Measurements from ENCODE around the gene SLAMF9.
"Not testable (repeated sequence)": the region's sequence is repeated elsewhere in the genome, so short reads cannot be mapped to it uniquely, and the experiment has no call there.

The SLAMF9 gene

GRCh38 chr1:159920651-159921050, 33.4 kb downstream of the SLAMF9 start:
- no peak for DNase-seq (ENCODE audit: low spot score)

GRCh38 chr1:159920202-159920601, 33.8 kb downstream of the SLAMF9 start:
- no peak for DNase-seq (ENCODE audit: low spot score)

DNA sequence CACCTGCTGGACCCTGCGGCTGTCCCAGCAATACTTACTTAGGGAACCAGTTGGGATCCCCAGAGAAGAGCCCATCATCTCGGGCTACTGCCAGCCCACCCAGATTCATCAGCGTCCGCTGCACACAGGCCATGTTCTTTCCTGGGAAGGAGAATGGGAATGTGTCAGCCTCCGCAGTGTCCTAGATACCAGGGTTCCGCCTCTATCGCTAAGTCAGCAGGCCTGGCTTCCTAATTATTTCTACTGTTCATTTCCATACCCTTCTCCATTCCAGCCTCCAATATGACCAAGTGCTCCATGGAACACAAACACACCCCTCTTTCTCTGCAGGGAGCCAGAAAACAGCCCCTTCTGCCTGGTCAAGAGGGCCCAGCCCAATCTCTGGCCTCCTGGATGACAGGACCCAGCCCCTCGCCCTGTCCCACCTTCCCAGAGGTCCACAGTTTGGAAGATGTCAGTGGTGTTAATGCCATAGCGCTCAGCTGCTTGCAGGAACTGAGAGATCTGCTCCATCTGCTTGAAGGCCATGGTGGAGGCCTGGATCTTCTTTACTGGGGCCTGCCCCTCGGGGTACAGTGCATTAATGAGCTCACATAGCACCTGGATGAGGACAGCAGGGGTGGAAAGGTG, 34.7 kb downstream of the SLAMF9 start:
- DNase-seq (ENCODE audit: low spot score) = no peak

- DNase-seq (ENCODE audit: low spot score) = no peak
These were observed 35.5 kb downstream of the SLAMF9 start for GRCh38 chr1:159918352-159919200.

GRCh38 chr1:159917533-159918351, 36.3 kb downstream of the SLAMF9 start:
- DNase-seq (ENCODE audit: low spot score) = no peak

- DNase-seq (ENCODE audit: low spot score) = peak; percentile 38
These were observed 37.6 kb downstream of the SLAMF9 start for GRCh38 chr1:159916242-159917051.

DNA sequence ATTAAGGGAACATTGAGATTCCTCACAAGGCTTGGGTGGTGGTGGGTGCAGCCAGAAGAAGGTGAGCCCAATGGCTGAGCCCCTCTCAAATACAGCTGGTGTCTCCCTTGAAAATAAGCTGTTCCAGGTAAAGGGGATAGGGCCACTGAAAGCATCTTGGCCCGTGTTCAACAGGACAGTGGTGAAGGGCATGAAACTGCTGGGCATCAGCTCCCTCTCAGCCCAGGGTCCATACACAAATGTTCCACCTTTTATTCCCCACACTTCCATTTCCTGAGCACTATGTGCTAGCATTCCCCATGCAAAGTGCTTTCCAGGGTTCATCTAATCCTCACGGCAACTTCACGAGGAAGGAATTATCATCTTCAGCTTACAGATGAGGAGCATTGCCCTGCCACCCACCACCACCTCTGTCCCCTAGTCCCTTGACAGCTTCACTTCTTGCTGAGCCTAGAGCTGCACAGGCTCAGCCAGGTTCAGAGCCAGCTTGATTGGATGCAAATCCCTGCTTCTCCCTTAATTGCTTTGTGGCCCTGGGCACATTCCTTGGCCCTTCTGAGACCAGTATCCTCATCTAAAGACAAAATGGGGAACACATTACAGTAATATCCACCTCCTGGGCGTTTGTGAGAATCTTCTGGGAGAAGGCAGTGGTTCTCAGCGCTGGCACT, 38.3 kb downstream of the SLAMF9 start:
- no peak for DNase-seq (ENCODE audit: low spot score)

DNA sequence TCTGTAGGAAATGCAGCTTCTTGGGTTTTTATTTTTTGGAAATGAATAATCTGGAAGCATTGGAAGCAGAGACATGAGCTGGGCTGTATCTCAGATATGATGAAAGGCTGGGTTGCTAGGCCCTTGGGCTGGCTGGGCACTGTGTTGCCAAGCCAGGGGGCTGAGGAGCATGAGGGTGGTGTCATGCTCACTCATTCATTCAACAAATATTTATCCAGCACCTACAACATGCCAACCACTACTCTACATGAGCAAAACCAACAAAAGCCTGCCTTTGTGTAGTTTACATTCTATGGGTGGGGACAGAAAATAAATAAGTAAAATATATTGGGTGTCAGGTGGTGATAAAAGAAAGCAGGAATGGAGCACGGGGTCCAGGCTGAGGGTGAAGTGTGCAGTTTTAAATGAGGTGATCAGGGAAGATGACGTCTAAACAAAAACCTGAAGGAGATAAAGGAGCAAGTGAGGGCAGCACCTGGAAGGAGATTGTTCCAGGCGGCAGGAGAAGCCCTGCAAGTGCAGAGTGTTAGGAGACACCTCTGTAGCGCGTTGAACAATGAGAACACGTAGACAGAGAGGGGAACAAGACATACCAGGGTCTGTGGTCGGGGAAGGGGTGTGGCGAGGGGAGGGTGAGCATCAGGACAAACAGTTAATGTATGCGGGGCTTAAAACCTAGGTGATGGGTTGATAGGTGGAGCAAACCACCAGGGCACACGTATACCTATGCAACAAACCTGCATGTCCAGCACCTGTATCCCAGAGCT, 39.6 kb downstream of the SLAMF9 start:
- DNase-seq (ENCODE audit: low spot score) = no peak

GRCh38 chr1:159913451-159914192, 40.4 kb downstream of the SLAMF9 start:
- no peak for DNase-seq (ENCODE audit: low spot score)

- DNase-seq (ENCODE audit: low spot score) = no peak
These were observed 42.5 kb downstream of the SLAMF9 start for GRCh38 chr1:159911326-159912070.

DNA sequence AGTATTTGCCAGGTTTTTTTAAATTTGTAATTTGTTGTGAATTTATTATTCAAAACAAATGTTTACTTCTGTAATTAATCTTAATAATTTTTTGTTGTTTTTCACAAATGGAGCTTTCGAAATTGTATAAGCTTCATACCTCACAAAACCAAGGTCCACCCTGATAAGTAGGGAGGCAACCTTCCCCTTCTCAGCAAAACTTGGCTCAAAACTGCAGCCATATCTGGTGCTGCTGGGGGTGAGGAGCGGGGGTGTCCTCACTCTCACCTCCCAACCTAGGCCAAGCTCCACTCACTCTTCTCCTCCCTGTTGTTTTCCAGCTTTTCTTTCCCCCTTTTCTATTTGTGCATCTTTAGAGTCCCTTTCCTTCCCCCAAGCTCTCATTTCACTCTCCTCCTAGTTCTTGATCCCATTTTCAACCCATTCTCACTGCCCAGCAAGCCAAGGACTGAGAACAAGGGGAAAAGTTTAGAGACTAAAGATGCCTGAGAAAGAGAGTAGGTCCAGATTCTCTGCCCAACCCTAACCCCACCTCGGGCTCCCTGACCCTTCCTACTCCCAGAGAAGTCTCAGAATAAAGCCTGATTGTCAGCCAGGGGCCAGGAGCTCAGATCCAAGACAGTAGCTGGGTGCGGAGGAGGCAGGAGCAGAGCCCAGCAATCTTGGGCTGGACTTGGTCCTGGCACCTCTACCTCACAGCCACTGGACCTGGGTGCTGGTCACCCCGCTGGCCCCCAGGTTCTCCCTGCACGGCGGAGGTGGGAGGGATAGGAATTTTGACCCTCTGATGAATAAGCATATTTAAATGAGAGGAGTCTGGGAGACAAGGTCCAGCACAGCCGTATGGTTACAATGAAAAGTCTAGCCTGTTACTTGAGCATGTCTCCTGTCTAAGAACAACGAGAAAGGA, 45.8 kb downstream of the SLAMF9 start:
- no peak for DNase-seq (ENCODE audit: low spot score)

GRCh38 chr1:159906960-159907359, 47.1 kb downstream of the SLAMF9 start:
- no peak for DNase-seq (ENCODE audit: low spot score)

GRCh38 chr1:159904036-159904435, 50.0 kb downstream of the SLAMF9 start:
- not testable (repeated sequence) for DNase-seq (ENCODE audit: low spot score)

DNA sequence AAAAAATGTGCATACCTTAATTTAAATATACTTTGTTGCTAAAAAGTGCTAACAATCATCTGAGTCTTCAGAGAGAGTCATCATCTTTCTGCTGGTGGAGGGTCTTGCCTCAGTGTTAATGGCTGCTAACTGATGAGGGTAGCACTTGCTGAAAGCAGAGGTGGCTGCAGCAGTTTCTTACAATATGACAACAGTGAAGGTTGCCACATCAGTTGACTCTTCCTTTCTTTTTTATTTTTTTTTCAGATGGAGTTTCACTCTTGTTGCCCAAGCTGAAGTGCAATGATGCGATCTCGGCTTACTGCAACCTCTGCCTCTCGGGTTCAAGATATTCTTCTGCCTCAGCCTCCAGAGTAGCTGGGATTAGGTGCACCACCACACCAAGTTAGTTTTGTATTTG, 51.5 kb downstream of the SLAMF9 start:
- no peak for DNase-seq (ENCODE audit: low spot score)

Measured in SW480 (cell line).